OCI-LY1 (cell line): Measurements from ENCODE around the gene LYRM9.

ENCODE experiments used
- H2AFZ ChIP-seq: fragments of 200-600 bp; sonication (generic), shearing (Covaris generic); 2 replicates; pipeline ENCODE4 v1.6.0; 2014; ENCODE audit warnings: antibody characterized with exemption, mild to moderate bottlenecking, low read length
- H3F3A ChIP-seq: fragments of 200-600 bp; sonication (generic), shearing (Covaris generic); 2 replicates; pipeline ENCODE4 v1.6.0; 2014; ENCODE audit warnings: mild to moderate bottlenecking, antibody characterized with exemption, low read length, moderate library complexity; ENCODE audit not compliant: insufficient read depth
- H3K27ac ChIP-seq: fragments of 200-600 bp; sonication (generic); 2 replicates; pipeline ENCODE4 v1.5.1; 2014; ENCODE audit warnings: low read length, mixed run types, mild to moderate bottlenecking, low read depth; ENCODE audit not compliant: poor library complexity, severe bottlenecking
- H3K27me3 ChIP-seq: fragments of 200-600 bp; sonication (generic); 2 replicates; pipeline ENCODE4 v1.6.0; 2014; ENCODE audit warnings: antibody characterized with exemption, mild to moderate bottlenecking, low read length, moderate library complexity; ENCODE audit not compliant: insufficient read depth
- H3K36me3 ChIP-seq: fragments of 200-600 bp; sonication (generic); 2 replicates; pipeline ENCODE4 v1.6.1; 2014; ENCODE audit warnings: mild to moderate bottlenecking, antibody characterized with exemption, low read length, moderate library complexity, mixed read lengths; ENCODE audit not compliant: insufficient read depth
- H3K4me1 ChIP-seq: fragments of 200-600 bp; sonication (generic); 2 replicates; pipeline ENCODE4 v1.5.1; 2014; ENCODE audit warnings: mild to moderate bottlenecking, low read length, moderate library complexity; ENCODE audit not compliant: insufficient read depth, severe bottlenecking
- H3K4me2 ChIP-seq: fragments of 200-600 bp; sonication (generic), shearing (Covaris generic); 2 replicates; pipeline ENCODE4 v1.6.1; 2014; ENCODE audit warnings: low read length
- H3K4me3 ChIP-seq: fragments of 200-600 bp; sonication (generic); 2 replicates; pipeline ENCODE4 v1.5.1; 2014; ENCODE audit warnings: low read length, low read depth, mild to moderate bottlenecking, mixed read lengths; ENCODE audit not compliant: poor library complexity, severe bottlenecking
- H3K79me2 ChIP-seq: fragments of 200-600 bp; shearing (Covaris generic); 2 replicates; pipeline ENCODE4 v1.6.1; 2016; ENCODE audit warnings: mixed run types, low read length, mixed read lengths; ENCODE audit not compliant: insufficient read depth
- H3K9ac ChIP-seq: fragments of 200-600 bp; sonication (generic), shearing (Covaris generic); 2 replicates; pipeline ENCODE4 v1.6.1; 2014; ENCODE audit warnings: mild to moderate bottlenecking, low read length, mixed read lengths
- H3K9me2 ChIP-seq: fragments of 200-600 bp; sonication (generic), shearing (Covaris generic); 2 replicates; pipeline ENCODE4 v1.6.1; 2014; ENCODE audit warnings: low read depth, mild to moderate bottlenecking, low read length, mixed read lengths
- H3K9me3 ChIP-seq: fragments of 200-600 bp; shearing (Covaris generic); 2 replicates; pipeline ENCODE4 v1.6.1; 2014; ENCODE audit warnings: low read length, mixed read lengths
- H4K20me1 ChIP-seq: fragments of 200-600 bp; sonication (generic), shearing (Covaris generic); 2 replicates; pipeline ENCODE4 v1.6.0; 2016; ENCODE audit warnings: mild to moderate bottlenecking, low read length; ENCODE audit not compliant: insufficient read depth
- CTCF ChIP-seq: fragments of 200-600 bp; sonication (generic), shearing (Covaris generic); IDR thresholded peaks from 2 replicates; pipeline ENCODE4 v1.5.1; 2017; ENCODE audit warnings: mild to moderate bottlenecking, antibody characterized with exemption, low read length, moderate library complexity, mixed read lengths
- EZH2 ChIP-seq: fragments of 200-600 bp; sonication (generic), shearing (Covaris generic); IDR thresholded peaks from 2 replicates; pipeline ENCODE4 v1.8.0; 2017; ENCODE audit warnings: borderline replicate concordance, mixed run types, mild to moderate bottlenecking, antibody characterized with exemption, low read length, moderate library complexity, mixed read lengths

LYRM9 gene

GRCh38 chr17:27907976-27908558 is 14.9 kb upstream of the LYRM9 start:
- Histone ChIP-seq H3K9ac (no peak overlapping the region), H3K4me3 (no peak overlapping the region), H3K36me3 (no peaks in the 10 kb centered on the region), H2AFZ (no peak overlapping the region), H3K27me3 (no peaks in the 10 kb centered on the region), H4K20me1 (no peaks in the 10 kb centered on the region), H3K4me1 (no peaks in the 10 kb centered on the region), H3K27ac (no peak overlapping the region), H3K9me3 (no peaks in the 10 kb centered on the region), H3K79me2 (no peaks in the 10 kb centered on the region), H3K4me2 (no peak overlapping the region), H3F3A (no peaks in the 10 kb centered on the region), H3K9me2 (no peaks in the 10 kb centered on the region)
- no peak for TF ChIP-seq EZH2
- no peak for TF ChIP-seq CTCF

DNA sequence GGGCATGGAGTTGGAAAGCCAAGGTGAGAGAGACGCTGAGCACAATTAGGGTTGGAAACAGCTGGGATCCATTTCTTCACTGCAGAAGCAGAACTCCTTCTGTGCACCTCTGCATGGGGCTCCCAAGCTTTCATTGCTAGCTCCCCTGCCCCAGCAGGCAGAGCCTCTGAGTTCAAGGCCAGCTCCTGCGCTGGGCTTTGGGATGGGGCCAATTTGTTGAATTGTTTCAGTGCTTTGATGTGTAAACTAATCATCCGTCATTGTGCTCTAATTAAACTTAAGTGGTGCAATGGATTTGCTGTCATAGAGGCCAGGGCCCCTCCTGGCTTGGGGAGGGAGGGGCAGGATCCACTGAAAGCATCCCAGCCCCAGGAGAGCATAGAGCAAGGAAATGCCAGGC is 13.5 kb upstream of the LYRM9 start:
- Histone ChIP-seq H3K27ac (no peak overlapping the region), H3K9me3 (no peaks in the 10 kb centered on the region), H3K27me3 (no peaks in the 10 kb centered on the region), H3K36me3 (no peaks in the 10 kb centered on the region), H4K20me1 (no peaks in the 10 kb centered on the region), H3K9me2 (no peaks in the 10 kb centered on the region), H3F3A (no peaks in the 10 kb centered on the region), H3K4me3 (no peak overlapping the region), H3K4me2 (no peak overlapping the region), H2AFZ (no peak overlapping the region), H3K9ac (no peak overlapping the region), H3K4me1 (no peaks in the 10 kb centered on the region), H3K79me2 (no peaks in the 10 kb centered on the region)
- no peak for TF ChIP-seq CTCF
- TF ChIP-seq EZH2, result no peak

- H3K27ac ChIP-seq, result no peak overlapping the region
- no peaks in the 10 kb centered on the region for H3K36me3 ChIP-seq
- no peaks in the 10 kb centered on the region for H3K4me1 ChIP-seq
- no peaks in the 10 kb centered on the region for H3K9me2 ChIP-seq
- no peaks in the 10 kb centered on the region for H3K27me3 ChIP-seq
- no peak overlapping the region for H3K4me2 ChIP-seq
- no peaks in the 10 kb centered on the region for H3F3A ChIP-seq
- H4K20me1 ChIP-seq, result no peaks in the 10 kb centered on the region
- no peak overlapping the region for H2AFZ ChIP-seq
- H3K79me2 ChIP-seq, result no peaks in the 10 kb centered on the region
- TF ChIP-seq CTCF, result no peak
- TF ChIP-seq EZH2, result no peak
- H3K9ac ChIP-seq, result no peak overlapping the region
- H3K9me3 ChIP-seq, result no peaks in the 10 kb centered on the region
- H3K4me3 ChIP-seq, result no peak overlapping the region
Observed at GRCh38 chr17:27906226-27906580, 13.0 kb upstream of the LYRM9 start.
